Erythroblast (primary cell): ENCODE results near the gene EPN1.

Source experiments
- GATA1 ChIP-seq: IDR thresholded peaks from 2 replicates; pipeline ENCODE4 v1.6.1; 2011; ENCODE audit warnings: low read depth, mild to moderate bottlenecking, control low read depth, low read length, moderate library complexity
- POLR2A ChIP-seq: IDR thresholded peaks from 2 replicates; pipeline ENCODE4 v1.6.1; 2011; ENCODE audit warnings: mild to moderate bottlenecking, low read length

- peak; percentile 85 for TF ChIP-seq POLR2A
- TF ChIP-seq GATA1: no peak
Measured at GRCh38 chr19:55653651-55654322, 21.2 kb upstream of the EPN1 start.
